ENCODE results near the gene UQCRHL.

The UQCRHL gene

DNA sequence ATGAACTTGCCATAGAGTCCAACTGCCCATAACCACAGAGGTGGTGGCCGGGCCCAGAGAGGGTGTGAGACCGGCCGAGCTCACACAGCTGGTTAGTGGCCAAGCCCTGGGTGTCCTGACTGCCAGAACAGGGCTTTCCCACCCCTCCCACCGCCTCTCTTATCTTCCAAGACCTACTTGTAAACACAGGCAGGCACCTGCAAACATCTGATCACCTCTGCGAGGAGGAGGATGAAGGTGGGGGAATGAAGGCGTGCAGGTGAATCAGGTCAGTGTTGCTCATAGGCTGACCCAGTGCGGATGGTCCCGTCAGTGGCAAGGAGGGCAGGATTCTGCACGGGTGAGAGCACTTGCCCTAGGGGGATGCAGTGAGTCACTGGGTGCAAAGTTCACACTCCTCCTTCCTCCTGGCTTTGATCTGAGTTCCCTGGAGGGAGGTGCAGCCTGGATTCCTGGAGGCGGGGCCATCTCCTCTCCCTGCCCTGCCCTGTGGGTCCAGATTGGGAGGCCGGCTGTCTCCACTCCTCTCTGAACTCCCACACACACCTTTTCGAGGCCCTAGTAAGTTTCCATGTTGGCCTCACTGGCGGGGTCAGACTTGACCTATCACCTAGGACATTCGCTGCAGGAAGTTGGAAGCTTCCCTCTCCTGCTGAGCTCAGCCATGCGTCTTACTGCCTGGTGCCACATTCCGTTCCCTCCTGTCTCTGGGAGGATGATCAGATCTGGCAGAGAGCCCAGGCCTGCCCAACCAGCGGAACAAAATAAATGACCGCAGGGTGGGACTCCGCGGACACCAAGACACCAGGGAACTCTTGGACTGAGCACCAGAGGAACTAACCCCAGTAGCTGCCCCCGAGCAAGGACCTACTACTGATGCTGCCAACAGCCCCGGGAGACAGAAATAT is 7.3 kb downstream of the UQCRHL start (continued):
- TF ChIP-seq, protein P1, sequence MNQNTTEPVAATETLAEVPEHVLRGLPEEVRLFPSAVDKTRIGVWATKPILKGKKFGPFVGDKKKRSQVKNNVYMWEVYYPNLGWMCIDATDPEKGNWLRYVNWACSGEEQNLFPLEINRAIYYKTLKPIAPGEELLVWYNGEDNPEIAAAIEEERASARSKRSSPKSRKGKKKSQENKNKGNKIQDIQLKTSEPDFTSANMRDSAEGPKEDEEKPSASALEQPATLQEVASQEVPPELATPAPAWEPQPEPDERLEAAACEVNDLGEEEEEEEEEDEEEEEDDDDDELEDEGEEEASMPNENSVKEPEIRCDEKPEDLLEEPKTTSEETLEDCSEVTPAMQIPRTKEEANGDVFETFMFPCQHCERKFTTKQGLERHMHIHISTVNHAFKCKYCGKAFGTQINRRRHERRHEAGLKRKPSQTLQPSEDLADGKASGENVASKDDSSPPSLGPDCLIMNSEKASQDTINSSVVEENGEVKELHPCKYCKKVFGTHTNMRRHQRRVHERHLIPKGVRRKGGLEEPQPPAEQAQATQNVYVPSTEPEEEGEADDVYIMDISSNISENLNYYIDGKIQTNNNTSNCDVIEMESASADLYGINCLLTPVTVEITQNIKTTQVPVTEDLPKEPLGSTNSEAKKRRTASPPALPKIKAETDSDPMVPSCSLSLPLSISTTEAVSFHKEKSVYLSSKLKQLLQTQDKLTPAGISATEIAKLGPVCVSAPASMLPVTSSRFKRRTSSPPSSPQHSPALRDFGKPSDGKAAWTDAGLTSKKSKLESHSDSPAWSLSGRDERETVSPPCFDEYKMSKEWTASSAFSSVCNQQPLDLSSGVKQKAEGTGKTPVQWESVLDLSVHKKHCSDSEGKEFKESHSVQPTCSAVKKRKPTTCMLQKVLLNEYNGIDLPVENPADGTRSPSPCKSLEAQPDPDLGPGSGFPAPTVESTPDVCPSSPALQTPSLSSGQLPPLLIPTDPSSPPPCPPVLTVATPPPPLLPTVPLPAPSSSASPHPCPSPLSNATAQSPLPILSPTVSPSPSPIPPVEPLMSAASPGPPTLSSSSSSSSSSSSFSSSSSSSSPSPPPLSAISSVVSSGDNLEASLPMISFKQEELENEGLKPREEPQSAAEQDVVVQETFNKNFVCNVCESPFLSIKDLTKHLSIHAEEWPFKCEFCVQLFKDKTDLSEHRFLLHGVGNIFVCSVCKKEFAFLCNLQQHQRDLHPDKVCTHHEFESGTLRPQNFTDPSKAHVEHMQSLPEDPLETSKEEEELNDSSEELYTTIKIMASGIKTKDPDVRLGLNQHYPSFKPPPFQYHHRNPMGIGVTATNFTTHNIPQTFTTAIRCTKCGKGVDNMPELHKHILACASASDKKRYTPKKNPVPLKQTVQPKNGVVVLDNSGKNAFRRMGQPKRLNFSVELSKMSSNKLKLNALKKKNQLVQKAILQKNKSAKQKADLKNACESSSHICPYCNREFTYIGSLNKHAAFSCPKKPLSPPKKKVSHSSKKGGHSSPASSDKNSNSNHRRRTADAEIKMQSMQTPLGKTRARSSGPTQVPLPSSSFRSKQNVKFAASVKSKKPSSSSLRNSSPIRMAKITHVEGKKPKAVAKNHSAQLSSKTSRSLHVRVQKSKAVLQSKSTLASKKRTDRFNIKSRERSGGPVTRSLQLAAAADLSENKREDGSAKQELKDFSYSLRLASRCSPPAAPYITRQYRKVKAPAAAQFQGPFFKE (tag by site-specific recombination; IDR thresholded peaks at IDR 0.05; ENCODE audit: borderline replicate concordance), result no peak
- TF ChIP-seq MEIS1 (CRISPR knock-in tag; IDR thresholded peaks at IDR 0.05; ENCODE audit: borderline replicate concordance) (no peak), ZNF571 (tag by site-specific recombination; IDR thresholded peaks at IDR 0.05) (no peak), ZIC2 (tag by site-specific recombination; IDR thresholded peaks at IDR 0.05) (peak; percentile 88), ZNF555 (tag by site-specific recombination; conservative IDR thresholded peaks at IDR 0.05) (no peak), IKZF3 (tag by site-specific recombination; IDR thresholded peaks at IDR 0.05) (0 out of 2 replicates have a peak, but pooled peaks have one; percentile 68), ZNF354C (tag by site-specific recombination; IDR thresholded peaks at IDR 0.05; ENCODE audit: borderline replicate concordance, low read depth) (no peak), ZNF544 (tag by site-specific recombination; IDR thresholded peaks at IDR 0.05) (no peak), ZNF155 (tag by site-specific recombination; IDR thresholded peaks at IDR 0.05) (no peak), ZNF341 (tag by site-specific recombination; IDR thresholded peaks at IDR 0.05; ENCODE audit: low read depth) (peak; percentile 82), KLF1 (tag by site-specific recombination; IDR thresholded peaks at IDR 0.05) (peak; percentile 87), ZSCAN30 (tag by site-specific recombination; IDR thresholded peaks at IDR 0.05) (no peak), YY2 (tag by site-specific recombination; IDR thresholded peaks at IDR 0.05) (no peak), ZNF311 (tag by site-specific recombination; IDR thresholded peaks at IDR 0.05; ENCODE audit: borderline replicate concordance) (no peak), ZNF837 (tag by site-specific recombination; IDR thresholded peaks at IDR 0.05) (no peak), HOXC10 (CRISPR knock-in tag; IDR thresholded peaks at IDR 0.05) (no peak), ZSCAN16 (tag by site-specific recombination; IDR thresholded peaks at IDR 0.05) (no peak), ZNF350 (tag by site-specific recombination; IDR thresholded peaks at IDR 0.05) (no peak), ZNF707 (tag by site-specific recombination; IDR thresholded peaks at IDR 0.05) (no peak), ZNF433 (tag by site-specific recombination; IDR thresholded peaks at IDR 0.05; ENCODE audit: low read depth) (no peak), ZNF248 (tag by site-specific recombination; IDR thresholded peaks at IDR 0.05) (no peak), OVOL3 (tag by site-specific recombination; IDR thresholded peaks at IDR 0.05) (no peak), TRIM28 (IDR thresholded peaks at IDR 0.05; ENCODE audit: borderline replicate concordance, low read length) (peak; percentile 61)
- TF ChIP-seq, protein P2, sequence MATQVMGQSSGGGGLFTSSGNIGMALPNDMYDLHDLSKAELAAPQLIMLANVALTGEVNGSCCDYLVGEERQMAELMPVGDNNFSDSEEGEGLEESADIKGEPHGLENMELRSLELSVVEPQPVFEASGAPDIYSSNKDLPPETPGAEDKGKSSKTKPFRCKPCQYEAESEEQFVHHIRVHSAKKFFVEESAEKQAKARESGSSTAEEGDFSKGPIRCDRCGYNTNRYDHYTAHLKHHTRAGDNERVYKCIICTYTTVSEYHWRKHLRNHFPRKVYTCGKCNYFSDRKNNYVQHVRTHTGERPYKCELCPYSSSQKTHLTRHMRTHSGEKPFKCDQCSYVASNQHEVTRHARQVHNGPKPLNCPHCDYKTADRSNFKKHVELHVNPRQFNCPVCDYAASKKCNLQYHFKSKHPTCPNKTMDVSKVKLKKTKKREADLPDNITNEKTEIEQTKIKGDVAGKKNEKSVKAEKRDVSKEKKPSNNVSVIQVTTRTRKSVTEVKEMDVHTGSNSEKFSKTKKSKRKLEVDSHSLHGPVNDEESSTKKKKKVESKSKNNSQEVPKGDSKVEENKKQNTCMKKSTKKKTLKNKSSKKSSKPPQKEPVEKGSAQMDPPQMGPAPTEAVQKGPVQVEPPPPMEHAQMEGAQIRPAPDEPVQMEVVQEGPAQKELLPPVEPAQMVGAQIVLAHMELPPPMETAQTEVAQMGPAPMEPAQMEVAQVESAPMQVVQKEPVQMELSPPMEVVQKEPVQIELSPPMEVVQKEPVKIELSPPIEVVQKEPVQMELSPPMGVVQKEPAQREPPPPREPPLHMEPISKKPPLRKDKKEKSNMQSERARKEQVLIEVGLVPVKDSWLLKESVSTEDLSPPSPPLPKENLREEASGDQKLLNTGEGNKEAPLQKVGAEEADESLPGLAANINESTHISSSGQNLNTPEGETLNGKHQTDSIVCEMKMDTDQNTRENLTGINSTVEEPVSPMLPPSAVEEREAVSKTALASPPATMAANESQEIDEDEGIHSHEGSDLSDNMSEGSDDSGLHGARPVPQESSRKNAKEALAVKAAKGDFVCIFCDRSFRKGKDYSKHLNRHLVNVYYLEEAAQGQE (tag by site-specific recombination; IDR thresholded peaks at IDR 0.05), result no peak
- TF ChIP-seq, protein P3, sequence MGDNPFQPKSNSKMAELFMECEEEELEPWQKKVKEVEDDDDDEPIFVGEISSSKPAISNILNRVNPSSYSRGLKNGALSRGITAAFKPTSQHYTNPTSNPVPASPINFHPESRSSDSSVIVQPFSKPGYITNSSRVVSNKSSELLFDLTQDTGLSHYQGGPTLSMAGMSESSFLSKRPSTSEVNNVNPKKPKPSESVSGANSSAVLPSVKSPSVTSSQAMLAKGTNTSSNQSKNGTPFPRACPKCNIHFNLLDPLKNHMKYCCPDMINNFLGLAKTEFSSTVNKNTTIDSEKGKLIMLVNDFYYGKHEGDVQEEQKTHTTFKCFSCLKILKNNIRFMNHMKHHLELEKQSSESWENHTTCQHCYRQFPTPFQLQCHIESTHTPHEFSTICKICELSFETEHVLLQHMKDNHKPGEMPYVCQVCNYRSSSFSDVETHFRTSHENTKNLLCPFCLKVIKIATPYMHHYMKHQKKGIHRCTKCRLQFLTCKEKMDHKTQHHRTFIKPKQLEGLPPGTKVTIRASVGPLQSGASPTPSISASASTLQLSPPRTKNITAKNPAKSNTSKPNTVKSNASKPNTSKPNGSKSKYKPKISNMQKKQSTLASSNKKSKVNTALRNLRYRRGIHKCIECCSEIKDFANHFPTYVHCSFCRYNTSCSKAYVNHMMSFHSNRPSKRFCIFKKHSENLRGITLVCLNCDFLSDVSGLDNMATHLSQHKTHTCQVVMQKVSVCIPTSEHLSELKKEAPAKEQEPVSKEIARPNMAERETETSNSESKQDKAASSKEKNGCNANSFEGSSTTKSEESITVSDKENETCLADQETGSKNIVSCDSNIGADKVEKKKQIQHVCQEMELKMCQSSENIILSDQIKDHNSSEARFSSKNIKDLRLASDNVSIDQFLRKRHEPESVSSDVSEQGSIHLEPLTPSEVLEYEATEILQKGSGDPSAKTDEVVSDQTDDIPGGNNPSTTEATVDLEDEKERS (tag by site-specific recombination; IDR thresholded peaks at IDR 0.05), result no peak
- TF ChIP-seq, protein P4, sequence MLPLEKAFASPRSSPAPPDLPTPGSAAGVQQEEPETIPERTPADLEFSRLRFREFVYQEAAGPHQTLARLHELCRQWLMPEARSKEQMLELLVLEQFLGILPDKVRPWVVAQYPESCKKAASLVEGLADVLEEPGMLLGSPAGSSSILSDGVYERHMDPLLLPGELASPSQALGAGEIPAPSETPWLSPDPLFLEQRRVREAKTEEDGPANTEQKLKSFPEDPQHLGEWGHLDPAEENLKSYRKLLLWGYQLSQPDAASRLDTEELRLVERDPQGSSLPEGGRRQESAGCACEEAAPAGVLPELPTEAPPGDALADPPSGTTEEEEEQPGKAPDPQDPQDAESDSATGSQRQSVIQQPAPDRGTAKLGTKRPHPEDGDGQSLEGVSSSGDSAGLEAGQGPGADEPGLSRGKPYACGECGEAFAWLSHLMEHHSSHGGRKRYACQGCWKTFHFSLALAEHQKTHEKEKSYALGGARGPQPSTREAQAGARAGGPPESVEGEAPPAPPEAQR (tag by site-specific recombination; IDR thresholded peaks at IDR 0.05), result no peak

Data from HEK293 (cell line).